Uterus (tissue), 2 donors: ENCODE measurements around the gene TBC1D25.

Source experiments
- POLR2A ChIP-seq, 2 donors: fragments of 450-650 bp; IDR thresholded peaks; one replicate each; pipeline ENCODE4 v1.6.1; 2016; ENCODE audit warnings: antibody characterized with exemption in 2 of 2, mild to moderate bottlenecking in 1 of 2, moderate library complexity in 1 of 2
- TF ChIP-seq, protein P1 (sequence below), 4 experiments: fragments of 200-600 bp in 2 of 4; fragments of 450-650 bp in 2 of 4; sonication (generic) in 2 of 4; IDR thresholded peaks; one replicate each; pipeline ENCODE4 v1.5.1; 2016 to 2019; ENCODE audit warnings: antibody characterized with exemption in 4 of 4, mild to moderate bottlenecking in 2 of 4, moderate library complexity in 1 of 4

DNA sequence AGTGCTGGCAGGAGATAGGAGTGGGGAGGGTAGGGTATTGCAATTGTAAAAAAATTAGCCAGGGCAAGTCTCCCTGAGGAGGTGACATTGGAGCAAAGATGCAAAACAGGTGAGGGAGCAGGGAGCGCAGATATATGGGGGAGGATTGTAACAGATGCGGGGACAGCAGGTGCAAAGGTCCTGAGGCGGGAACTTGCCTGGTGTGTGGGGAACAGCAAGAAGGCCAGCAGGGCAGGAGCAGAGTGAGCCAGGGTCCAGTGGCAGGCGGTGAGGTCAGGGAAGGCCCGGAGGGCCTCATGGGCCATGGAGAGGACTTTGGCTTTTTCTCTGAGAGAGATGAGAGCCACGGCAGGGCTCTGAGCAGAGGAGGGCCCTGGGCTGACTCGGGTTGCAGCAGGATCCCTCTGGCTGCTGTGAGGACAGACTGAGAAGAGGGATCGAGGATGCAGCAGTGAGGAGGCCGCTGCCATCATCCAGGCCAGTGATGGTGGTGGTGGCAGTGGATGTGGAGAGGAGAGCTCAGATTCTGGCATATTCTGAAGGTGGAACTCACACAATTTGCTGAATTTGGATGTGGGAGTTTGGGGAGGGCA, 24.6 kb upstream of the TBC1D25 start:
- TF ChIP-seq, protein P1, sequence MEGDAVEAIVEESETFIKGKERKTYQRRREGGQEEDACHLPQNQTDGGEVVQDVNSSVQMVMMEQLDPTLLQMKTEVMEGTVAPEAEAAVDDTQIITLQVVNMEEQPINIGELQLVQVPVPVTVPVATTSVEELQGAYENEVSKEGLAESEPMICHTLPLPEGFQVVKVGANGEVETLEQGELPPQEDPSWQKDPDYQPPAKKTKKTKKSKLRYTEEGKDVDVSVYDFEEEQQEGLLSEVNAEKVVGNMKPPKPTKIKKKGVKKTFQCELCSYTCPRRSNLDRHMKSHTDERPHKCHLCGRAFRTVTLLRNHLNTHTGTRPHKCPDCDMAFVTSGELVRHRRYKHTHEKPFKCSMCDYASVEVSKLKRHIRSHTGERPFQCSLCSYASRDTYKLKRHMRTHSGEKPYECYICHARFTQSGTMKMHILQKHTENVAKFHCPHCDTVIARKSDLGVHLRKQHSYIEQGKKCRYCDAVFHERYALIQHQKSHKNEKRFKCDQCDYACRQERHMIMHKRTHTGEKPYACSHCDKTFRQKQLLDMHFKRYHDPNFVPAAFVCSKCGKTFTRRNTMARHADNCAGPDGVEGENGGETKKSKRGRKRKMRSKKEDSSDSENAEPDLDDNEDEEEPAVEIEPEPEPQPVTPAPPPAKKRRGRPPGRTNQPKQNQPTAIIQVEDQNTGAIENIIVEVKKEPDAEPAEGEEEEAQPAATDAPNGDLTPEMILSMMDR (IDR thresholded peaks at IDR 0.05), result no peak
- TF ChIP-seq POLR2A (IDR thresholded peaks at IDR 0.05), result no peak
